Measurements from ENCODE around the gene MAPKAPK3. TPM values are rescaled to one million over a fixed set of nuclear protein-coding genes. Genes with fewer than 3 reads are reported as not detected.
A peak's percentile ranks its signal among the peaks of the same experiment; 100 is the strongest.

Gene MAPKAPK3
- total RNA-seq, 2 experiments from 2014 or later: 204 to 205 TPM

DNA sequence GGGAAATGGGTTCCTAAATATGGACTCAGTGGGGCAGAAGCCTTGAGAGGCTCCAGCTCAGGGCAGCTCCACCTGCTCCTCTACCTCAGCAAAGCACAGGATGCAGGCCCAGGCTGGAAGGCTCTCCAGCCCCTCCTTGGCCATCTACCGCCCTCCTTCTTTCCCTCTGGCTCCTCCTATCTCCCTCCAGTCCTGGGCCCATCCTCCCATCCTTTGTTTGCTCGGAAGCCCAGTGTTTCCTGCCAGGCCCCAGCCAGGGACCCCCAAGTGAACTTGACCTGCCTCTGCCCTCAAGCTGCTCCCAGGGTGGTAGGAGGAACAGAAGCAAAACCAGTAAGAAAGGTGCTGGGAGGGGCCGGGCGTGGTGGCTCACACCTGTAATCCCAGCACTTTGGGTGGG is 20.1 kb downstream of the MAPKAPK3 start:
- TF ChIP-seq CTCF (IDR thresholded peaks at IDR 0.05): no peak
- DNase-seq (no peak), ATAC-seq (no peak)
- H3K4me3 Mint-ChIP-seq: no peak overlapping the region
- H3K36me3 Mint-ChIP-seq (ENCODE audit: low read depth): peaks cover 58% of the 10 kb centered on the region
- POLR2A ChIA-PET: interaction anchor here (0.8 to 1.6 kb wide), 3 partner anchors 12 to 18 kb away, joined by 3 to 5 read pairs (median 3); no protein-coding TSS in a partner anchor
- H3K4me1 Mint-ChIP-seq (ENCODE audit: low read depth): peaks cover 68% of the 10 kb centered on the region
- H3K27me3 Mint-ChIP-seq: no peaks in the 10 kb centered on the region
- intact Hi-C loops (cut with micrococcal nuclease): no loop called here
- H3K9me3 Mint-ChIP-seq: no peaks in the 10 kb centered on the region
- peak overlapping the region; percentile 22 for H3K27ac Mint-ChIP-seq
- CTCF ChIA-PET: interaction anchor here (1.2 to 8.5 kb wide), 3 partner anchors 9 to 95 kb away, joined by 3 to 47 read pairs (median 4); no protein-coding TSS in a partner anchor

DNA sequence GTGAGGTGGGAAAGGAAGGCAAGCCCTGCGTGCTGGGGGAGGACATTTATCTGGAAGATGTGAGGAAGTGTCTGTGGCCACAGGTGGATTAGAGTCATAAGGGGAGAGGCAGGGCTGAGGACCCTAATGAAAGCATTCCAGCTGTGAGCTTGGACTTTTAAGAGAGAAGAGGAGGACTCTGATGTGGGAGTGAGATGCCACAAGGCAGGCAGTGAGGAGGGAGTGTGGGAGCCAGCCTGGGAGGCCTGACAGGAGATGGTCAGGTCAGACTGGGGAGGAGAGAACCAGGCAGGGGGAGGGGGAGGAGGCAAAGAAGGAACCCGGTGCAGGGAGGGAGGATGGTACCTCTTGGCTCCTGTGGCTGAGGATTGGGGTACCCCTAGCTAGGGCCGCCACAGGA is 21.0 kb downstream of the MAPKAPK3 start:
- Mint-ChIP-seq H3K9me3 (no peaks in the 10 kb centered on the region), H3K36me3 (ENCODE audit: low read depth) (peaks cover 55% of the 10 kb centered on the region), H3K27me3 (no peaks in the 10 kb centered on the region), H3K4me3 (no peak overlapping the region), H3K27ac (peak overlapping the region; percentile 22), H3K4me1 (ENCODE audit: low read depth) (peaks cover 58% of the 10 kb centered on the region)
- intact Hi-C loops (cut with micrococcal nuclease): no loop called here
- DNase-seq: no peak
- ATAC-seq: no peak
- ChIA-PET CTCF (interaction anchor here (1.6 to 8.5 kb wide), 2 partner anchors 15 to 22 kb away, joined by 3 to 47 read pairs; no protein-coding TSS in a partner anchor), POLR2A (interaction anchor here (0.8 to 1.6 kb wide), 3 partner anchors 13 to 19 kb away, joined by 3 to 5 read pairs (median 4); no protein-coding TSS in a partner anchor)
- no peak for TF ChIP-seq CTCF (IDR thresholded peaks at IDR 0.05)

- DNase-seq: no peak
- Mint-ChIP-seq H3K4me1 (ENCODE audit: low read depth) (peaks cover 47% of the 10 kb centered on the region), H3K4me3 (no peak overlapping the region), H3K9me3 (no peaks in the 10 kb centered on the region), H3K27ac (peak overlapping the region; percentile 73), H3K36me3 (ENCODE audit: low read depth) (peaks cover 55% of the 10 kb centered on the region), H3K27me3 (no peaks in the 10 kb centered on the region)
- ATAC-seq: no peak
- TF ChIP-seq CTCF (IDR thresholded peaks at IDR 0.05): no peak
- CTCF ChIA-PET: interaction anchor here (0.9 to 8.5 kb wide), 4 partner anchors 8 to 23 kb away, joined by 3 to 47 read pairs (median 4); no protein-coding TSS in a partner anchor
- POLR2A ChIA-PET: interaction anchor here (0.5 to 1.2 kb wide), 2 partner anchors 14 to 112 kb away, joined by 3 read pairs; no protein-coding TSS in a partner anchor
- intact Hi-C loops (cut with micrococcal nuclease): no loop called here
Measured at GRCh38 chr3:50639055-50639494, 22.1 kb downstream of the MAPKAPK3 start.

GRCh38 chr3:50642382-50642781 is 25.4 kb downstream of the MAPKAPK3 start:
- no peak for TF ChIP-seq CTCF (IDR thresholded peaks at IDR 0.05)
- Mint-ChIP-seq H3K4me1 (ENCODE audit: low read depth) (peaks cover 24% of the 10 kb centered on the region), H3K4me3 (no peak overlapping the region), H3K36me3 (ENCODE audit: low read depth) (peaks cover 56% of the 10 kb centered on the region), H3K27me3 (no peaks in the 10 kb centered on the region), H3K9me3 (no peaks in the 10 kb centered on the region), H3K27ac (no peak overlapping the region)
- POLR2A ChIA-PET: interaction anchor here (0.6 kb wide), 1 partner anchor 288 kb away, joined by 3 read pairs; no protein-coding TSS in a partner anchor
- ATAC-seq (peak; percentile 17), DNase-seq (no peak)
- CTCF ChIA-PET: interaction anchor here (2.9 kb wide), 1 partner anchor 26 kb away, joined by 10 read pairs; the partner anchor contains the start of gene MAPKAPK3
- intact Hi-C loops (cut with micrococcal nuclease): no loop called here

GRCh38 chr3:50644561-50644960 is 27.6 kb downstream of the MAPKAPK3 start:
- no peak for DNase-seq
- H3K9me3 Mint-ChIP-seq: no peaks in the 10 kb centered on the region
- no peak for ATAC-seq
- CTCF ChIA-PET: interaction anchor here (2.9 kb wide), 1 partner anchor 28 kb away, joined by 10 read pairs; the partner anchor contains the start of gene MAPKAPK3
- H3K36me3 Mint-ChIP-seq (ENCODE audit: low read depth): peaks cover 53% of the 10 kb centered on the region
- TF ChIP-seq CTCF (IDR thresholded peaks at IDR 0.05): no peak
- intact Hi-C loops (cut with micrococcal nuclease): no loop called here
- no peaks in the 10 kb centered on the region for H3K27me3 Mint-ChIP-seq
- no peak overlapping the region for H3K4me3 Mint-ChIP-seq
- no peak overlapping the region for H3K27ac Mint-ChIP-seq
- H3K4me1 Mint-ChIP-seq (ENCODE audit: low read depth): peaks cover 4% of the 10 kb centered on the region
- POLR2A ChIA-PET: no interaction called here

Data from activated CD8-positive, alpha-beta T cell treated with anti-CD3 and anti-CD28 coated beads for 36 hours (primary cell).